22Rv1 (cell line): ENCODE measurements around the gene ABCC5.

ENCODE experiments used
- H3K27ac ChIP-seq: fragments of 450-650 bp; 2 replicates; pipeline ENCODE4 v1.5.1; 2017
- CTCF ChIP-seq: fragments of 450-650 bp; IDR thresholded peaks from 2 replicates; pipeline ENCODE4 v1.5.1; 2017; ENCODE audit warnings: mild to moderate bottlenecking
- ZFX ChIP-seq: fragments of 450-650 bp; IDR thresholded peaks from 2 replicates; pipeline ENCODE4 v1.6.1; 2017; ENCODE audit warnings: antibody characterized with exemption, borderline replicate concordance

The ABCC5 gene

GRCh38 chr3:183933160-183933559, 84.5 kb downstream of the ABCC5 start:
- no peak for TF ChIP-seq CTCF
- no peak for TF ChIP-seq ZFX
- no peak overlapping the region for H3K27ac ChIP-seq

GRCh38 chr3:183931881-183932280, 85.8 kb downstream of the ABCC5 start:
- no peak for TF ChIP-seq ZFX
- TF ChIP-seq CTCF = no peak
- H3K27ac ChIP-seq = no peak overlapping the region

- H3K27ac ChIP-seq = no peak overlapping the region
- no peak for TF ChIP-seq ZFX
- TF ChIP-seq CTCF = no peak
These were observed 87.6 kb downstream of the ABCC5 start for GRCh38 chr3:183930086-183930485.

GRCh38 chr3:183927059-183927458, 90.6 kb downstream of the ABCC5 start:
- H3K27ac ChIP-seq = no peak overlapping the region
- TF ChIP-seq ZFX = no peak
- TF ChIP-seq CTCF = no peak

GRCh38 chr3:183924956-183925355, 92.7 kb downstream of the ABCC5 start:
- TF ChIP-seq ZFX = no peak
- no peak for TF ChIP-seq CTCF
- no peak overlapping the region for H3K27ac ChIP-seq

GRCh38 chr3:183924543-183924942, 93.1 kb downstream of the ABCC5 start:
- H3K27ac ChIP-seq = no peak overlapping the region
- TF ChIP-seq ZFX = no peak
- no peak for TF ChIP-seq CTCF

- H3K27ac ChIP-seq = no peak overlapping the region
- TF ChIP-seq CTCF (no peak), ZFX (no peak)
These were observed 95.3 kb downstream of the ABCC5 start for GRCh38 chr3:183922421-183922820.
